PC-9 (cell line): ENCODE measurements around the gene KCNJ6.

Source experiments
- EZH2 ChIP-seq: fragments of 200-600 bp; sonication (generic); IDR thresholded peaks from 2 replicates; pipeline ENCODE4 v1.8.0; 2017; ENCODE audit warnings: antibody characterized with exemption, low read depth
- TF ChIP-seq, protein P1 (sequence below): fragments of 200-600 bp; sonication (generic); conservative IDR thresholded peaks from 2 replicates; pipeline ENCODE4 v1.6.1; 2017; ENCODE audit warnings: mixed run types, antibody characterized with exemption, mild to moderate bottlenecking, moderate library complexity

- TF ChIP-seq, protein P1, sequence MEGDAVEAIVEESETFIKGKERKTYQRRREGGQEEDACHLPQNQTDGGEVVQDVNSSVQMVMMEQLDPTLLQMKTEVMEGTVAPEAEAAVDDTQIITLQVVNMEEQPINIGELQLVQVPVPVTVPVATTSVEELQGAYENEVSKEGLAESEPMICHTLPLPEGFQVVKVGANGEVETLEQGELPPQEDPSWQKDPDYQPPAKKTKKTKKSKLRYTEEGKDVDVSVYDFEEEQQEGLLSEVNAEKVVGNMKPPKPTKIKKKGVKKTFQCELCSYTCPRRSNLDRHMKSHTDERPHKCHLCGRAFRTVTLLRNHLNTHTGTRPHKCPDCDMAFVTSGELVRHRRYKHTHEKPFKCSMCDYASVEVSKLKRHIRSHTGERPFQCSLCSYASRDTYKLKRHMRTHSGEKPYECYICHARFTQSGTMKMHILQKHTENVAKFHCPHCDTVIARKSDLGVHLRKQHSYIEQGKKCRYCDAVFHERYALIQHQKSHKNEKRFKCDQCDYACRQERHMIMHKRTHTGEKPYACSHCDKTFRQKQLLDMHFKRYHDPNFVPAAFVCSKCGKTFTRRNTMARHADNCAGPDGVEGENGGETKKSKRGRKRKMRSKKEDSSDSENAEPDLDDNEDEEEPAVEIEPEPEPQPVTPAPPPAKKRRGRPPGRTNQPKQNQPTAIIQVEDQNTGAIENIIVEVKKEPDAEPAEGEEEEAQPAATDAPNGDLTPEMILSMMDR = no peak
- no peak for TF ChIP-seq EZH2
Observed at GRCh38 chr21:37848721-37849490, 67.4 kb downstream of the KCNJ6 start.
